Naive thymus-derived CD8-positive, alpha-beta T cell (primary cell): ENCODE results near the gene FAM131C. TPM values are rescaled to one million over a fixed set of nuclear protein-coding genes. Genes with fewer than 3 reads are reported as not detected.

Source experiments
- ATAC-seq, 2 donors: fragments of 150-1000 bp; cut with Tn5 transposase in 1 of 2; sonication (Bioruptor Pico), chemical (Tn5 transposase) in 1 of 2; 1 replicate in 1 of 2; 2 replicates in 1 of 2; pipeline ENCODE4 v1.10.0; 2021; ENCODE audit warnings: mild to moderate bottlenecking in 2 of 2, moderate library complexity in 2 of 2
- POLR2A ChIA-PET: fragments of 350-600 bp; sonication (Branson Sonifier 250); formaldehyde crosslinking; loops from one replicate; lab custom pipeline; 2021; ENCODE audit warnings: antibody characterized with exemption; lab: Charles Lee
- DNase-seq, 10 donors: peaks; one replicate each; pipeline versions ENCODE4 v3.0.0 to v3.0.0-alpha.2; 2020 to 2022
- H3K27ac Mint-ChIP-seq, 10 donors: one replicate each; pipeline ENCODE4 v1.8.0; 2020 to 2022; ENCODE audit warnings: mild to moderate bottlenecking in 10 of 10, mixed read lengths in 10 of 10, moderate library complexity in 4 of 10, inconsistent platforms in 1 of 10
- H3K27me3 Mint-ChIP-seq, 5 donors: one replicate each; pipeline ENCODE4 v1.8.0; 2021 to 2022; ENCODE audit warnings: mixed read lengths in 5 of 5
- H3K36me3 Mint-ChIP-seq, 3 donors: one replicate each; pipeline ENCODE4 v1.8.0; 2020 to 2022; ENCODE audit warnings: mixed read lengths in 3 of 3, mild to moderate bottlenecking in 2 of 3, inconsistent platforms in 1 of 3
- H3K4me1 Mint-ChIP-seq, 4 donors: one replicate each; pipeline ENCODE4 v1.8.0; 2021 to 2022; ENCODE audit warnings: mixed read lengths in 4 of 4
- H3K4me3 Mint-ChIP-seq, 10 donors: one replicate each; pipeline ENCODE4 v1.8.0; 2020 to 2022; ENCODE audit warnings: mild to moderate bottlenecking in 10 of 10, mixed read lengths in 10 of 10, moderate library complexity in 6 of 10, inconsistent platforms in 1 of 10
- H3K9me3 Mint-ChIP-seq, 9 donors: one replicate each; pipeline ENCODE4 v1.8.0; 2020 to 2022; ENCODE audit warnings: mixed read lengths in 9 of 9, mild to moderate bottlenecking in 3 of 9, inconsistent platforms in 1 of 9, moderate library complexity in 1 of 9
- polyA plus RNA-seq, 3 donors: library from polyadenylated mRNA; unstranded; fragments of 300-500 nt; fragmentation: Illumina TruSeq; gene quantifications; one replicate each; pipeline ENCODE4 v1.2.3, GENCODE V29; 2021
- total RNA-seq, 8 experiments: library from RNA in 2 of 8; stranded (reverse) in 2 of 8; gene quantifications; one replicate each; pipeline ENCODE4 v1.2.3 and lab custom pipeline; 2021 to 2026

Gene FAM131C
- total and polyA plus RNA-seq, 5 experiments from 2014 or later, result not detected

DNA sequence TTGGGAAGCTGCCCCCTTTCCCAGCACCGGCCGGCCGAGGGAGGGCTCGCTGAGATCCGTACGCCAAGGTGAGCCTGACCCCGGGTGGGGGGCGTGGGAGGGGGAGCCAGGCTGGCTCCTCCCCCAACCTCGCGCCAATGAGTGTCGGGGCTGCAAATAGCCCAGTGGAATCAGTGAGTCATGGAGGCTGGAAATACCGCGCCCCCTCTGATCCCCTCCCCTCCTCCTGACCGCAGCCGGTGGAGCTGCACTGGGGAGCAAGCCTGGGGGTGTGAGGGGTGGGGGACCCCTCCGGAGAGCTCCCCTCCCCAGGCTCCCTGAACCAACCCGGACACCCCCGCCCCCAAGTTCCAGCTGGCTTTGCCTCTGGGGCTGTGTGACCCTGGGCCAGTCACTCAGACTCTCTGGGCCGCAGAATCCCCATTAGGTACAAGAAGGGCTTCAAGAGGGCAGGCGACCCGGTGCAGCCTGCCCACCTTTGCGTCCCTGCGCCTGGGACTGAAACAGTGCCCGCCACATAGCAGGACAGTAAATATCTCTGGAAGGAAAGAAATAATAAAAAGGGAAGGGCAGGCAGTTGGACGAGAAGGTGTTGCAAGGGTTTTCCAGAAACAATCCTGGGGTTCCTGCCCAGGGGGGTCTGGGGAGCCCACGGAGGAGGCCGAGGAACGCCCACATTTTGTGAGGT, 60.1 kb downstream of the FAM131C start:
- ATAC-seq (peak; percentile 46 to 66), DNase-seq (peak in 5 of 10 donors; percentile 13 to 71 (median 25))
- H3K27ac Mint-ChIP-seq, result peak overlapping the region in 1 of 10 donors; percentile 72
- no peaks in the 10 kb centered on the region for H3K36me3 Mint-ChIP-seq
- no peaks in the 10 kb centered on the region for H3K9me3 Mint-ChIP-seq
- peaks cover 0 to 14% (median 6%) of the 10 kb centered on the region in 4 donors for H3K4me1 Mint-ChIP-seq
- peak overlapping the region in 8 of 10 donors; percentile 4 to 64 (median 41) for H3K4me3 Mint-ChIP-seq
- peaks cover 0 to 8% (median 0%) of the 10 kb centered on the region in 5 donors for H3K27me3 Mint-ChIP-seq
- POLR2A ChIA-PET, result no interaction called here

DNA sequence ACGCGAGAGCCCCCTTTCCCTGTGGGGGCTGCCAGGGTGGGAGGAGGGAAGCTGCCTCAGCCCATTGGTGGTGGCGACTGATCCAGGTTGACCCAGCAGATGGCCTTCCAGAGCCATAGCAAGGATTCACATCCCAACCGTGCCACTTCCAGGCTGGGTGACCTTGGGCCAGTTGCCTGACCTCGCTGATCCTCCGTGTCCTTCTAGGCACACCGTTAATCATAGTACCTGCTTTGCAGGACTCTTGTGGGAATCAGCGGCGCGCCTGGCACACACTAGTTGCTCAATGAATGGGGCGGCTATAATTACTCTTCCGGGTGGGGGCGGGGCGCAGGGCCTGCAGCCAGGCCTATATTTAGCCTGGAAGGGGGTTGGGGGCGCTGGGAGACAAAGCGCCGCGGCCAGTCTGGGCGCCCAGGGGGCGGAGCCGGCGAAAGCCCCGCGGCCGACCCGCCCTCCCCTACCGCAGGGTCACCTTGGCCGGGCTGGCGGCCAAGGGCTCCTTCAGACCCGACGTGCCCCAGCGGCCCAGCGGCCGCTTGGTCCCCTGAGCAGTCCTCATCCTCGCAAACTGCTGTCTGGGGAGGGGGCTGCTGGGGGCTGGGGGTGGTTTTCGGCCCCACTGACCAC, 60.7 kb downstream of the FAM131C start:
- peak in 5 of 10 donors; percentile 15 to 28 (median 17) for DNase-seq
- Mint-ChIP-seq H3K27ac (no peak overlapping the region), H3K4me1 (peaks cover 0 to 14% (median 6%) of the 10 kb centered on the region in 4 donors), H3K4me3 (peak overlapping the region in 9 of 10 donors; percentile 10 to 56 (median 33)), H3K36me3 (no peaks in the 10 kb centered on the region), H3K9me3 (no peaks in the 10 kb centered on the region), H3K27me3 (peaks cover 0 to 8% (median 0%) of the 10 kb centered on the region in 5 donors)
- ATAC-seq, result peak; percentile 44 to 51
- POLR2A ChIA-PET, result no interaction called here

DNA sequence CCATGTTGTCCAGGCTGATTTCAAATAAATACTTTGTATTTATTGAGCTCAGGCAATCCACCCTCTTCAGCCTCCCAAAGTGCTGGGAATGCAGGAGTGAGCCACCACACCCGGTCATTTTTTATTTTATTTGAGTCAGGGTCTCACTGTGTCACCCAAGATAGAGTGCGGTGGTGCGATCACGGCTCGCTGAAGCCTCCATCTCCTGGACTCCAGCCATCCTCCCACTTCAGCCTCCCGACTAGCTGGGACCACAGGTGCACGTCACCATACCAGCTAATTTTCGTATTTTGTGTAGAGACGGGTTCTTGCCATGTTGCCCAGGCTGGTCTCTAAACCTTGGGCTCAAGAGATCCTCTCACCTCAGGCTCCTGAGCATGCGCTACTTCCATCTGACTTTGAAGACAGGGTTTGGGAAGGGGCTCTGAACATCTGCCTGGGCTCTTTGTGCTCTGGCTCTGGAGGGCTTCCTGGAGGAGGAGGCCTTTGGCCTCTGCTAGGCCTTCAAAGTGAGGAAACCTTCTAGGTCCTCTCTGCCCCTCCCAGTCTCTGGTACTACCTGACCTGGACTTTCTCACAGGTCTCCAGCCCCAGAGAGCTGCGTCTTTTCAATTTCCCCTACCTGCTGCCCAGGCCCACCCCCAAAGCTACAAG, 61.4 kb downstream of the FAM131C start:
- DNase-seq (no peak), ATAC-seq (no peak)
- POLR2A ChIA-PET, result interaction anchor here (0.6 kb wide), 1 partner anchor 66 kb away, joined by 7 read pairs; no protein-coding TSS in a partner anchor
- no peak overlapping the region for H3K27ac Mint-ChIP-seq
- peaks cover 0 to 8% (median 0%) of the 10 kb centered on the region in 5 donors for H3K27me3 Mint-ChIP-seq
- peaks cover 0 to 14% (median 6%) of the 10 kb centered on the region in 4 donors for H3K4me1 Mint-ChIP-seq
- no peaks in the 10 kb centered on the region for H3K36me3 Mint-ChIP-seq
- H3K4me3 Mint-ChIP-seq, result peak overlapping the region in 8 of 10 donors; percentile 10 to 56 (median 38)
- H3K9me3 Mint-ChIP-seq, result no peaks in the 10 kb centered on the region

DNA sequence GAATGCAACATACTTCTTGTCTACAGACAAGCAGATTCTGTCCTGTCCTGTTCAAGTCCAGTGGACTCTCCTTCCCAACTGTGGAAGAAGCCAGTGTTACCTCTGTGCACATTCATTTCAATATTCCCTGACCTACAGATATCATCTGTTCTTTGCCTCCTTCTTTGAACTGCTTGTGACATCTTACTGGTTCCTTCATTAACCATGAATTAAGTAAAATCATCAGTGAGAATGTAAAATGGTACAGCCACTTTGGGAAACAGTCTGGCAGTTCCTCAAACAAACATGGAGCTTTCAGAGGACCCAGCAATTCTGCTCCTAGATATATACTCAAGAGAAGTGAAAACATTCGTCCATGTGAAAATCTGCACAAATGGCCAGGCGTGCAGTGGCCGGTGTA, 62.6 kb downstream of the FAM131C start:
- H3K9me3 Mint-ChIP-seq, result no peaks in the 10 kb centered on the region
- H3K4me3 Mint-ChIP-seq, result peak overlapping the region in 1 of 10 donors; percentile 5
- POLR2A ChIA-PET, result no interaction called here
- ATAC-seq (no peak), DNase-seq (no peak)
- peaks cover 0 to 8% (median 0%) of the 10 kb centered on the region in 5 donors for H3K27me3 Mint-ChIP-seq
- H3K36me3 Mint-ChIP-seq, result no peaks in the 10 kb centered on the region
- no peak overlapping the region for H3K27ac Mint-ChIP-seq
- peaks cover 0 to 23% (median 6%) of the 10 kb centered on the region in 4 donors for H3K4me1 Mint-ChIP-seq

DNA sequence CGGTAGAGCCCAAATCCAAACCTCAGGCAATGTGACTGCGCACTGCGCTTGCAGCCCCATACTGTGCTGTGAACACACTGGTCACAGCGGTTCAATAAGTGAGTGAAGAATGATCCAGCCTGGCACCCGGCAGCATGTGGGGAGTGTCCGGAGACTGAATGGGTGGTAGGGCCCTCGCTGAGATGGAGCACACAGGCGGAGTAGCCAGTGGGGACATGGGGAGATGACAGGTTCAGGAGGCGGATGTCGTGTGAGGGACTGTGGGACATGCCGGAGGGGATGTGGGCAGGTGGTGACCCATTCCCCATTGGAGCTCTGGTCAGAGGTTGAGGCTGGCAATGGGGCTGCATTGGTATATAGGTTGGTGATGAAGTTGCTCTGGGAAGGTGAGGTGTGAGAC, 63.8 kb downstream of the FAM131C start:
- H3K36me3 Mint-ChIP-seq, result no peaks in the 10 kb centered on the region
- H3K27ac Mint-ChIP-seq, result no peak overlapping the region
- peaks cover 0 to 20% (median 4%) of the 10 kb centered on the region in 4 donors for H3K4me1 Mint-ChIP-seq
- DNase-seq (no peak), ATAC-seq (no peak)
- POLR2A ChIA-PET, result no interaction called here
- peaks cover 0 to 8% (median 0%) of the 10 kb centered on the region in 5 donors for H3K27me3 Mint-ChIP-seq
- H3K9me3 Mint-ChIP-seq, result no peaks in the 10 kb centered on the region
- H3K4me3 Mint-ChIP-seq, result no peak overlapping the region

DNA sequence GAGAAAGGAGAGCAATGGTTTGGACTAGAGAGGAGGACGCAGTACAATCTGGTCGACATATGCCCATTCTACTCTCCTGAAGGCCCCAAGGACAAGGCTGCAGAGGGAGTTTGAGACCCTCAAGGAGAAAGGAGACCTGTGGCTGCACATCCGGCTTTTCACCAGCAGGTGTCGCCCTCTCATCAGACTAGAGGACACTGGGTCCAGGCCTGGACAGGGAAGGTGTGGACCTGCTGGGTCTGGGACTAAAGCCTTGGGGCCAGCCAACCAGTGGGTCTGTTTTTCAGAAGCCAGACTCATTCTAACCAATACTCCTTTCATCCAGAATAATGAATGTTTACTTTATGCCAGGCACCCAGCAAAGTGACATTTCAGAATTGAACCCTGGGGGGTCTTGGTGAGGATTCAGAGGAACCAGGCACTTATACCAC, 64.4 kb downstream of the FAM131C start:
- H3K4me1 Mint-ChIP-seq, result peaks cover 0 to 16% (median 4%) of the 10 kb centered on the region in 4 donors
- peaks cover 0 to 8% (median 0%) of the 10 kb centered on the region in 5 donors for H3K27me3 Mint-ChIP-seq
- POLR2A ChIA-PET, result no interaction called here
- no peaks in the 10 kb centered on the region for H3K36me3 Mint-ChIP-seq
- no peak overlapping the region for H3K27ac Mint-ChIP-seq
- no peak overlapping the region for H3K4me3 Mint-ChIP-seq
- H3K9me3 Mint-ChIP-seq, result no peaks in the 10 kb centered on the region
- ATAC-seq (peak; percentile 67 to 72), DNase-seq (peak; percentile 54 to 86 (median 66))

Other genes starting within 250 kb of the FAM131C start
- gene SPEN, start 225.9 kb downstream of the FAM131C start, total RNA-seq, result 10 to 100 TPM; 85.6 to 88.3 TPM
- gene SPEN, start 225.9 kb downstream of the FAM131C start, polyA plus RNA-seq, result 10 to 100 TPM in 1 of 3 donors, 1 to 10 TPM in 2; 4.0 to 38.0 (median 8.1) TPM
- 10 to 100 TPM; 49.3 to 58.1 TPM for gene ZBTB17, start 97.5 kb downstream of the FAM131C start, total RNA-seq
- 10 to 100 TPM; 10.2 to 23.3 (median 11.1) TPM for gene ZBTB17, start 97.5 kb downstream of the FAM131C start, polyA plus RNA-seq
- not detected for gene SRARP, start 69.4 kb downstream of the FAM131C start, total RNA-seq
- not detected for gene SRARP, start 69.4 kb downstream of the FAM131C start, polyA plus RNA-seq
- gene HSPB7, start 55.6 kb downstream of the FAM131C start, total RNA-seq, result not detected
- gene HSPB7, start 55.6 kb downstream of the FAM131C start, polyA plus RNA-seq, result not detected
- not detected for gene CLCNKA, start 51.6 kb downstream of the FAM131C start, total RNA-seq
- gene CLCNKA, start 51.6 kb downstream of the FAM131C start, polyA plus RNA-seq, result not detected
- gene CLCNKB, start 29.9 kb downstream of the FAM131C start, total RNA-seq, result not detected
- gene CLCNKB, start 29.9 kb downstream of the FAM131C start, polyA plus RNA-seq, result not detected
- not detected for gene EPHA2, start 82.4 kb upstream of the FAM131C start, total RNA-seq
- gene EPHA2, start 82.4 kb upstream of the FAM131C start, polyA plus RNA-seq, result not detected
- gene ARHGEF19, start 139.0 kb upstream of the FAM131C start, total RNA-seq, result 10 to 100 TPM; 11.9 to 12.7 TPM
- 1 to 10 TPM; 6.4 to 8.9 (median 7.7) TPM for gene ARHGEF19, start 139.0 kb upstream of the FAM131C start, polyA plus RNA-seq
- gene CPLANE2, start 163.5 kb upstream of the FAM131C start, total RNA-seq, result 1 to 10 TPM; 8.8 to 9.6 TPM
- gene CPLANE2, start 163.5 kb upstream of the FAM131C start, polyA plus RNA-seq, result 1 to 10 TPM; 1.7 to 2.9 (median 2.7) TPM